OCI-LY1 (cell line): ENCODE measurements around the gene VWA3A.

ENCODE experiments used
- CTCF ChIP-seq: fragments of 200-600 bp; sonication (generic), shearing (Covaris generic); IDR thresholded peaks from 2 replicates; pipeline ENCODE4 v1.5.1; 2017; ENCODE audit warnings: mild to moderate bottlenecking, antibody characterized with exemption, low read length, moderate library complexity, mixed read lengths
- EZH2 ChIP-seq: fragments of 200-600 bp; sonication (generic), shearing (Covaris generic); IDR thresholded peaks from 2 replicates; pipeline ENCODE4 v1.8.0; 2017; ENCODE audit warnings: borderline replicate concordance, mixed run types, mild to moderate bottlenecking, antibody characterized with exemption, low read length, moderate library complexity, mixed read lengths

GRCh38 chr16:22164482-22164881 lies 72.1 kb downstream of the VWA3A start:
- no peak for TF ChIP-seq CTCF
- TF ChIP-seq EZH2: no peak
